ENCODE results near the gene ERP27. TPM values are rescaled to one million over a fixed set of nuclear protein-coding genes. Genes with fewer than 3 reads are reported as not detected.

The ERP27 gene
- total RNA-seq, 1 donor from 2014 or later = 12.4 TPM

DNA sequence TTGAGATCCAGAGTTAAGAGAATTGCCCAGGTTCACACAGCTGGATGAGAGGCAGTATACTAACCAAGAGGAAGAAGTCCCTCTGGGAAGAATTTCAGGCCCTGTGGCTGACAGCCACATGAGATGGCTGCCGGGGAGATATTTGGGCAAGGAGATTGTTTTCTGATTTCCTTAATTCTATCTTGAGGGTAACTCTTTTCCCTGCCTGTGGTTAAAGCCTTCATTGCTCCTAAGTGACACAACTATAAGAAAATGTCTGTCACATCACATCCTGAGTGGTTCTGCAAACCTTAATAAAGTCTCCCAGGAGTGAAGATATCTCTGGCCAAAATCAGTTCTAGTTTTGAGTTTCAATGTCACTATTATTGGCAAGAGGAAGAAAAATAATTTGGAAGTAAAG is 13.5 kb upstream of the ERP27 start:
- TF ChIP-seq, protein P1, sequence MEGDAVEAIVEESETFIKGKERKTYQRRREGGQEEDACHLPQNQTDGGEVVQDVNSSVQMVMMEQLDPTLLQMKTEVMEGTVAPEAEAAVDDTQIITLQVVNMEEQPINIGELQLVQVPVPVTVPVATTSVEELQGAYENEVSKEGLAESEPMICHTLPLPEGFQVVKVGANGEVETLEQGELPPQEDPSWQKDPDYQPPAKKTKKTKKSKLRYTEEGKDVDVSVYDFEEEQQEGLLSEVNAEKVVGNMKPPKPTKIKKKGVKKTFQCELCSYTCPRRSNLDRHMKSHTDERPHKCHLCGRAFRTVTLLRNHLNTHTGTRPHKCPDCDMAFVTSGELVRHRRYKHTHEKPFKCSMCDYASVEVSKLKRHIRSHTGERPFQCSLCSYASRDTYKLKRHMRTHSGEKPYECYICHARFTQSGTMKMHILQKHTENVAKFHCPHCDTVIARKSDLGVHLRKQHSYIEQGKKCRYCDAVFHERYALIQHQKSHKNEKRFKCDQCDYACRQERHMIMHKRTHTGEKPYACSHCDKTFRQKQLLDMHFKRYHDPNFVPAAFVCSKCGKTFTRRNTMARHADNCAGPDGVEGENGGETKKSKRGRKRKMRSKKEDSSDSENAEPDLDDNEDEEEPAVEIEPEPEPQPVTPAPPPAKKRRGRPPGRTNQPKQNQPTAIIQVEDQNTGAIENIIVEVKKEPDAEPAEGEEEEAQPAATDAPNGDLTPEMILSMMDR (conservative IDR thresholded peaks at IDR 0.05) = no peak
- no peak for DNase-seq (ENCODE audit: extremely low spot score, unreplicated experiment)
- Mint-ChIP-seq H3K4me1 (ENCODE audit: unreplicated experiment) (peaks cover 17% of the 10 kb centered on the region), H3K4me3 (no peak overlapping the region), H3K27ac (peak overlapping the region; percentile 14), H3K27me3 (peaks cover 3% of the 10 kb centered on the region), H3K9me3 (peaks cover 9% of the 10 kb centered on the region), H3K36me3 (peaks cover 18% of the 10 kb centered on the region)

DNA sequence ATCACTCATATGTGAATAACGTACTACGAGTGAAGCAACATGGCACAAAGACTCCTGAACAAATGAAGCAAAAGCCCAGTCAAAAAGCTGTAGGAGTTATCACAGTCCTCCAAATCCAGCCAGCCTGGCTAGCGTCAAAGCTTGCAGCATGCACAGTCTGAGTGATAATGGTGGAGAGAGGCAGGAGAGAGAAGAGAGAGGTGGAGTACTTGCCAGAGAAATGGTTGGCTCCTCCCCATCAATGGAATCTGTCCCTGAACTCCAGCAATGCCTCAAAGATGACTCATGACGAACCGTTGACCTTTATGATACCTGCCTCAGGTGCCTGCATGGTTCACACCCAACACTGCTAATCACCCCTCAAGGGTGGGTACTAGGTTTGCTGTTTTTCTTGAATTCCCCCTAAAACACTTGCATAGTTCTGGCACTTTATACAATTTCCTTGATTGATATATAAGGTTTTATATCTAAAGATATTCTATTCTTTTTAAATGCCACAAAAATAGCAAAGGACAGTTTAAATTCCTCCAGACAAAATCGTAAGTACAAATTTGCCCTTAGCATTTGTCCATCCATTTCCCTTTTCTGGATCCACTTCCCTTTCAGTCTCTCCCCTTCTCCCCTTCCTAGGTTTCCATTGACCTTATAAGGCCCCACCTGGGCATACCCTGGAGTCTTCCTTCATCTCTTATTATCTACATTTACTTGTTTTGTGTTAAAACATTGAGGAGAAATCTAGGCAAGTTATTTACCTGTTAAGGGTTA is 12.8 kb upstream of the ERP27 start:
- TF ChIP-seq, protein P1 (conservative IDR thresholded peaks at IDR 0.05) = no peak
- H3K36me3 Mint-ChIP-seq = peaks cover 19% of the 10 kb centered on the region
- peak overlapping the region; percentile 32 for H3K4me3 Mint-ChIP-seq
- H3K4me1 Mint-ChIP-seq (ENCODE audit: unreplicated experiment) = peaks cover 21% of the 10 kb centered on the region
- DNase-seq (ENCODE audit: extremely low spot score, unreplicated experiment) = no peak
- peaks cover 3% of the 10 kb centered on the region for H3K27me3 Mint-ChIP-seq
- H3K9me3 Mint-ChIP-seq = peaks cover 9% of the 10 kb centered on the region
- H3K27ac Mint-ChIP-seq = peak overlapping the region; percentile 14

DNA sequence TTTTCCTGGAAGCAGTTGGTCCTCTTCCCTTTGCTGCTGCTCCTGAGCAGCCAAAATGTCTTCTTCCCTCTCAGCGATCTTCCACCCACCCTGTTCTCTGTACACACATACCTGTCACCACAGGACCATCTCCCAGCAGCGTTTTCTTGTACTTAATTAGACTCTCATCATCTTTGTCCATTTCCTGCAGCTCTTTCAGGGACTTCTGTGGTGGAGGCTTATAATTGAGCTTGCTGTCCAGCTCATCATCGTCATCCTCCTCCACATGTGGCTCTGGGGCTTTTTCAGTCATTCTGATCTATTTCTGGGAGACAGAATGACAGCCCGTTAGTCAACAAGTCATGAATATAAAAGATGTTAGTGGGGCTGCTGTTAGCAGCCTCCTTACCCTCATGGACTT is 12.1 kb upstream of the ERP27 start:
- peaks cover 22% of the 10 kb centered on the region for H3K36me3 Mint-ChIP-seq
- peaks cover 9% of the 10 kb centered on the region for H3K9me3 Mint-ChIP-seq
- no peak for DNase-seq (ENCODE audit: extremely low spot score, unreplicated experiment)
- H3K27ac Mint-ChIP-seq = peak overlapping the region; percentile 14
- peak overlapping the region; percentile 27 for H3K4me3 Mint-ChIP-seq
- H3K4me1 Mint-ChIP-seq (ENCODE audit: unreplicated experiment) = peaks cover 24% of the 10 kb centered on the region
- TF ChIP-seq, protein P1 (conservative IDR thresholded peaks at IDR 0.05) = no peak
- H3K27me3 Mint-ChIP-seq = peaks cover 3% of the 10 kb centered on the region

DNA sequence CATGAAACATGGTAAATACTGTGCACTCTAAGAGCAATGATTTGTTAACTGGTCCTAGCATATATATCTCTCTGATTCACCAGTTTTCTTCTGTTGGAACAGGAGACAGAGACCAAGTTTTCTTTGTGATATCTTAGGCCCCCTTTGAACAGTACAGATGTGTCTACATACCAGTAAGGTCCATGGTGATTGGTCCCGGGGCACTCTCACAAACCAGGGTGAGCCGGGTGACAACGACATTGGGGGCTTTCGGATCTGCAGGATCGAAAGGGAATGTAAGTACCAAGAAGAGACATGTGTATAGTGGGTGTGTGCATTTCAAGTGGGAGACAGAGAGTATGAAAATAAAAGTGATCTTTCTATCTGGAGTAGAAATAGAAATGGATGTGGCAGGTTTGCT is 11.3 kb upstream of the ERP27 start:
- Mint-ChIP-seq H3K27ac (peak overlapping the region; percentile 14), H3K27me3 (peaks cover 3% of the 10 kb centered on the region), H3K9me3 (peaks cover 9% of the 10 kb centered on the region), H3K4me3 (peak overlapping the region; percentile 27), H3K36me3 (peaks cover 27% of the 10 kb centered on the region), H3K4me1 (ENCODE audit: unreplicated experiment) (peaks cover 24% of the 10 kb centered on the region)
- DNase-seq (ENCODE audit: extremely low spot score, unreplicated experiment) = no peak
- TF ChIP-seq, protein P1 (conservative IDR thresholded peaks at IDR 0.05) = no peak

DNA sequence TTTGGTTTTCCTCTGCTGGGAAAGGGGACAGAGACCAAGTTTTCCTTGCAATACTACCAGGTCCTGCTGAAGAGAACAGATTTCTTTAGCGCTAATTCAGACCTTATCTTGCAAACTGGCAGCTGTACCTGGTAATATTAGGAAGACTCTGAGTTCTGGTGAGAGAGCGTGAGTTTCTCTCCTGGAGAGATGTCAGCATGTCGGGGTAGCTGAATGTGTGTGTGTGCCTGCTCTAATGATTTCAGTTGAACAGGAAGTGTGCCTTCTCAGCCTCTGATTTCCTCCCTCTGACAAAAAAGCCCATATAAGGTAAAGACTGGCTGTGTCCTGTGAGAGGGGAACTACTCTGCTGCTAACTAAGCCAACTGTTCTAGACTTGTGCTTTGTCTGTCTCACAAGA is 10.3 kb upstream of the ERP27 start:
- TF ChIP-seq, protein P1 (conservative IDR thresholded peaks at IDR 0.05) = no peak
- H3K9me3 Mint-ChIP-seq = peaks cover 9% of the 10 kb centered on the region
- peaks cover 31% of the 10 kb centered on the region for H3K36me3 Mint-ChIP-seq
- peak overlapping the region; percentile 83 for H3K27ac Mint-ChIP-seq
- peak overlapping the region; percentile 49 for H3K4me3 Mint-ChIP-seq
- no peak for DNase-seq (ENCODE audit: extremely low spot score, unreplicated experiment)
- peaks cover 3% of the 10 kb centered on the region for H3K27me3 Mint-ChIP-seq
- H3K4me1 Mint-ChIP-seq (ENCODE audit: unreplicated experiment) = peaks cover 24% of the 10 kb centered on the region

All from type B pancreatic cell (in vitro differentiated cells).